Panc1 (cell line): Measurements from ENCODE around the gene SCCPDH. TPM values are rescaled to one million over a fixed set of nuclear protein-coding genes. Genes with fewer than 3 reads are reported as not detected.

Source experiments
- ATAC-seq: fragments of 200-7000 bp; cut with Tn5 transposase; 2 replicates; pipeline ENCODE4 v1.9.1; 2020; ENCODE audit warnings: mild to moderate bottlenecking, moderate library complexity
- BruUV-seq: library from RNA; stranded (reverse); fragments of 400-500 nt; replicated peaks from 2 replicates; lab custom pipeline; 2021; lab: Mats Ljungman, UMichigan
- CTCF ChIA-PET: fragments of 300-600 bp; sonication (Branson Sonifier 250); formaldehyde crosslinking; loops from one replicate; lab custom pipeline; 2022; ENCODE audit warnings: antibody characterized with exemption; lab: Charles Lee
- POLR2A ChIA-PET: fragments of 300-600 bp; sonication (Branson Sonifier 250); formaldehyde crosslinking; loops from one replicate; lab custom pipeline; 2022; ENCODE audit warnings: antibody characterized with exemption; lab: Charles Lee
- DNase-seq: peaks from one replicate; pipeline ENCODE4 v3.0.0-alpha.2; 2010; ENCODE audit warnings: low read depth, low spot score
- H3K27ac ChIP-seq: 2 replicates; pipeline ENCODE4 v1.5.1; 2011; ENCODE audit warnings: mild to moderate bottlenecking, low read length, inconsistent platforms
- H3K27me3 ChIP-seq: fragments of 200-500 bp; sonication (Bioruptor generic); 2 replicates; pipeline ENCODE4 v1.6.0; 2014; ENCODE audit warnings: low read length, inconsistent platforms; ENCODE audit not compliant: control insufficient read depth, insufficient read depth
- H3K36me3 ChIP-seq: fragments of 200-500 bp; sonication (Bioruptor generic); 2 replicates; pipeline ENCODE4 v1.5.1; 2014; ENCODE audit warnings: inconsistent platforms, mild to moderate bottlenecking, low read length, moderate library complexity; ENCODE audit not compliant: control insufficient read depth, insufficient read depth
- H3K4me1 ChIP-seq: 2 replicates; pipeline ENCODE4 v1.5.1; 2011; ENCODE audit warnings: inconsistent platforms, mild to moderate bottlenecking, low read length, moderate library complexity; ENCODE audit not compliant: control insufficient read depth, insufficient read depth
- H3K4me3 ChIP-seq, 2 experiments: 2 replicates each; pipeline ENCODE4 v1.5.1; 2011 to 2012; ENCODE audit warnings: low read depth in 2 of 2, low read length in 2 of 2, mild to moderate bottlenecking in 2 of 2, inconsistent platforms in 1 of 2, moderate library complexity in 1 of 2
- H3K9me3 ChIP-seq: fragments of 200-500 bp; sonication (Bioruptor generic); 2 replicates; pipeline ENCODE4 v1.5.1; 2014; ENCODE audit warnings: low read depth, mild to moderate bottlenecking, inconsistent platforms, low read length, moderate library complexity; ENCODE audit not compliant: control insufficient read depth, insufficient read depth
- CTCF ChIP-seq: fragments of 450-650 bp; IDR thresholded peaks from 2 replicates; pipeline ENCODE4 v1.5.1; 2017; ENCODE audit warnings: mild to moderate bottlenecking
- POLR2AphosphoS5 ChIP-seq: IDR thresholded peaks from 2 replicates; pipeline ENCODE4 v1.6.1; 2012; ENCODE audit warnings: mild to moderate bottlenecking, low read depth, low read length, moderate library complexity
- REST ChIP-seq, 2 experiments: IDR thresholded peaks; 2 replicates each; pipeline ENCODE4 v1.6.1; 2011 to 2012; ENCODE audit warnings: low read depth in 2 of 2, control low read depth in 1 of 2, low read length in 1 of 2, mild to moderate bottlenecking in 1 of 2, moderate library complexity in 1 of 2; ENCODE audit not compliant: insufficient read depth in 1 of 2
- SIN3A ChIP-seq: IDR thresholded peaks from 2 replicates; pipeline ENCODE4 v1.6.1; 2012; ENCODE audit warnings: low read depth, mild to moderate bottlenecking, low read length, moderate library complexity, borderline replicate concordance; ENCODE audit not compliant: insufficient read depth
- TCF7L2 ChIP-seq: IDR thresholded peaks from 2 replicates; pipeline ENCODE4 v1.6.1; 2011; ENCODE audit warnings: mild to moderate bottlenecking, low read depth, low read length, inconsistent platforms
- in situ Hi-C: cut with HindIII; loops from 2 replicates; pipeline ENCODE4 v1.10.0; 2016; ENCODE audit warnings: low sequenced_read_pairs, low pct_unique_long_range_greater_than_20kb
- intact Hi-C: fragments of 100-400 bp; cut with micrococcal nuclease; formaldehyde crosslinking; loops from one replicate; pipeline ENCODE4 v1.10.0; 2022; ENCODE audit not compliant: unreplicated experiment
- total RNA-seq: library from RNA; stranded (reverse); gene quantifications from one replicate; pipeline ENCODE4 v1.2.1, GENCODE V29; 2021; ENCODE audit not compliant: unreplicated experiment

Gene SCCPDH
- total RNA-seq, 1 experiment from 2014 or later: 40.2 TPM

GRCh38 chr1:246678816-246679793 lies 45.1 kb upstream of the SCCPDH start:
- no TSS peak for BruUV-seq
- H3K4me3 ChIP-seq: no peak overlapping the region
- intact Hi-C loops: no loop called here
- H3K27ac ChIP-seq: no peak overlapping the region
- POLR2A ChIA-PET: no interaction called here
- no peaks in the 10 kb centered on the region for H3K27me3 ChIP-seq
- ATAC-seq (no peak), DNase-seq (no peak)
- in situ Hi-C loops: no loop called here
- no peaks in the 10 kb centered on the region for H3K4me1 ChIP-seq
- no peaks in the 10 kb centered on the region for H3K9me3 ChIP-seq
- H3K36me3 ChIP-seq: no peaks in the 10 kb centered on the region
- TF ChIP-seq REST (IDR thresholded peaks at IDR 0.05; ENCODE audit: insufficient read depth in 1 of 2, low read depth in 2 of 2, low read length in 1 of 2) (no peak), SIN3A (no peak), POLR2AphosphoS5 (no peak), TCF7L2 (no peak), CTCF (no peak)
- CTCF ChIA-PET: no interaction called here

- intact Hi-C loops: no loop called here
- no peaks in the 10 kb centered on the region for H3K36me3 ChIP-seq
- ChIA-PET POLR2A (no interaction called here), CTCF (no interaction called here)
- in situ Hi-C loops: no loop called here
- no peaks in the 10 kb centered on the region for H3K4me1 ChIP-seq
- no peak overlapping the region for H3K4me3 ChIP-seq
- no peak for DNase-seq
- TF ChIP-seq TCF7L2: no peak
- TF ChIP-seq SIN3A: no peak
- TF ChIP-seq CTCF: no peak
- no peak for TF ChIP-seq POLR2AphosphoS5
- TF ChIP-seq REST (IDR thresholded peaks at IDR 0.05; ENCODE audit: insufficient read depth in 1 of 2, low read depth in 2 of 2, low read length in 1 of 2): no peak
- no peak overlapping the region for H3K27ac ChIP-seq
- ATAC-seq: no peak
- no peaks in the 10 kb centered on the region for H3K27me3 ChIP-seq
- no TSS peak for BruUV-seq
- H3K9me3 ChIP-seq: no peaks in the 10 kb centered on the region
These were observed 44.4 kb upstream of the SCCPDH start for GRCh38 chr1:246679794-246680177.
